K562 (cell line): ENCODE measurements around the gene RPAP2.
"Not testable (repeated sequence)": the region's sequence is repeated elsewhere in the genome, so short reads cannot be mapped to it uniquely, and the experiment has no call there.

Experiments
- CREB1 ChIP-seq, 2 experiments: sonication (generic) in 1 of 2; formaldehyde crosslinking in 1 of 2; IDR thresholded peaks; 2 replicates each; pipeline versions ENCODE4 v1.6.1 to v1.8.0; 2012 to 2022; ENCODE audit warnings: inconsistent platforms in 1 of 2, mild to moderate bottlenecking in 1 of 2, missing genetic modification reagents in 1 of 2, moderate library complexity in 1 of 2
- EP300 ChIP-seq: IDR thresholded peaks from 2 replicates; pipeline ENCODE4 v1.6.1; 2012; ENCODE audit warnings: low read length, improper control_type of control experiment
- ETV6 ChIP-seq, 3 experiments: fragments of 150-350 bp in 1 of 3; sonication (generic) in 1 of 3; formaldehyde crosslinking in 1 of 3; IDR thresholded peaks; 2 replicates each; pipeline versions ENCODE4 v1.6.1 to v1.8.0; 2014 to 2022; ENCODE audit warnings: borderline replicate concordance in 2 of 3, low read depth in 2 of 3, antibody characterized with exemption in 1 of 3, low read length in 1 of 3, mild to moderate bottlenecking in 1 of 3, missing genetic modification reagents in 1 of 3
- EZH2 ChIP-seq: IDR thresholded peaks from 2 replicates; pipeline ENCODE4 v1.6.1; 2012; ENCODE audit warnings: low read depth, mild to moderate bottlenecking, inconsistent platforms, low read length, borderline replicate concordance
- FOXM1 ChIP-seq, 2 experiments: fragments of 450-650 bp in 1 of 2; sonication (generic) in 1 of 2; formaldehyde crosslinking in 1 of 2; IDR thresholded peaks; 2 replicates each; pipeline versions ENCODE4 v1.6.1 to v1.9.0; 2017 to 2022; ENCODE audit warnings: low read depth in 2 of 2, mild to moderate bottlenecking in 2 of 2, missing genetic modification reagents in 1 of 2, moderate library complexity in 1 of 2
- JUND ChIP-seq, 2 experiments: IDR thresholded peaks; 2 replicates in 1 of 2; 3 replicates in 1 of 2; pipeline ENCODE4 v1.6.1; 2011; ENCODE audit warnings: borderline replicate concordance in 2 of 2, low read depth in 2 of 2, low read length in 2 of 2, improper control_type of control experiment in 1 of 2, missing biosample characterization in 1 of 2, missing genetic modification characterization in 1 of 2, missing genetic modification reagents in 1 of 2
- POLR2A ChIP-seq: fragments of 450-650 bp; conservative IDR thresholded peaks from 2 replicates; pipeline ENCODE4 v1.6.1; 2016
- RFX5 ChIP-seq: IDR thresholded peaks from 2 replicates; pipeline ENCODE4 v1.6.1; 2011; ENCODE audit warnings: low read depth, mild to moderate bottlenecking, improper control_type of control experiment, low read length
- TAF1 ChIP-seq: IDR thresholded peaks from 2 replicates; pipeline ENCODE4 v1.6.1; 2011; ENCODE audit warnings: mild to moderate bottlenecking, low read length, moderate library complexity; ENCODE audit not compliant: insufficient read depth, control insufficient read depth, severe bottlenecking; ENCODE audit errors: extremely low read depth
- TF ChIP-seq, protein P1 (sequence below), 3 experiments: IDR thresholded peaks in 2 of 3; conservative IDR thresholded peaks in 1 of 3; 2 replicates each; pipeline ENCODE4 v1.5.1; 2011 to 2012; ENCODE audit warnings: low read length in 3 of 3, mild to moderate bottlenecking in 3 of 3, control low read depth in 2 of 3, improper control_type of control experiment in 1 of 3, inconsistent platforms in 1 of 3, low read depth in 1 of 3, mixed read lengths in 1 of 3, moderate library complexity in 1 of 3; ENCODE audit not compliant: insufficient read depth in 2 of 3
- TF ChIP-seq, protein P2 (sequence below), 2 experiments: fragments of 450-650 bp in 1 of 2; IDR thresholded peaks; 2 replicates each; pipeline ENCODE4 v1.6.1; 2011 to 2017; ENCODE audit warnings: low read depth in 2 of 2, antibody characterized with exemption in 1 of 2, borderline replicate concordance in 1 of 2, low read length in 1 of 2, mild to moderate bottlenecking in 1 of 2, mixed read lengths in 1 of 2; ENCODE audit not compliant: control insufficient read depth in 1 of 2
- TF ChIP-seq, protein P3 (sequence below): fragments of 450-650 bp; IDR thresholded peaks from 2 replicates; pipeline ENCODE4 v1.6.1; 2018; ENCODE audit not compliant: partially characterized antibody
- TF ChIP-seq, protein P4 (sequence below): sonication (generic); formaldehyde crosslinking; IDR thresholded peaks from 2 replicates; pipeline ENCODE4 v1.8.0; 2022; ENCODE audit warnings: mild to moderate bottlenecking, missing genetic modification reagents

DNA sequence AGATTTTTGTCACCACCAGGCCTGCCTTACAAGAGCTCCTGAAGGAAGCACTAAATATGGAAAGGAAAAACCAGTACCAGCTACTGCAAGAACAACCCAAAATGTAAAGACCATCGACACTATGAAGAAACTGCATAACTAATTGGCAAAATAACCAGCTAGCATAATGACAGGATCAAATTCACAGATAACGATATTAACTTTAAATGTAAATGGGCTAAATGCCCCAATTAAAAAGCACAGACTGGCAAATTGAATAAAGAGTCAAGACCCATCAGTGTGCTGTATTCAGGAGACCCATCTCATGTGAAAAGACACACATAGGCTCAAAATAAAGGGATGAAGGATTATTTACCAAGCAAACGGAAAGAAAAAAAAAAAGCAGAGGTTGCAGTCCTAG, 44.1 kb upstream of the RPAP2 start:
- TF ChIP-seq, protein P1, sequence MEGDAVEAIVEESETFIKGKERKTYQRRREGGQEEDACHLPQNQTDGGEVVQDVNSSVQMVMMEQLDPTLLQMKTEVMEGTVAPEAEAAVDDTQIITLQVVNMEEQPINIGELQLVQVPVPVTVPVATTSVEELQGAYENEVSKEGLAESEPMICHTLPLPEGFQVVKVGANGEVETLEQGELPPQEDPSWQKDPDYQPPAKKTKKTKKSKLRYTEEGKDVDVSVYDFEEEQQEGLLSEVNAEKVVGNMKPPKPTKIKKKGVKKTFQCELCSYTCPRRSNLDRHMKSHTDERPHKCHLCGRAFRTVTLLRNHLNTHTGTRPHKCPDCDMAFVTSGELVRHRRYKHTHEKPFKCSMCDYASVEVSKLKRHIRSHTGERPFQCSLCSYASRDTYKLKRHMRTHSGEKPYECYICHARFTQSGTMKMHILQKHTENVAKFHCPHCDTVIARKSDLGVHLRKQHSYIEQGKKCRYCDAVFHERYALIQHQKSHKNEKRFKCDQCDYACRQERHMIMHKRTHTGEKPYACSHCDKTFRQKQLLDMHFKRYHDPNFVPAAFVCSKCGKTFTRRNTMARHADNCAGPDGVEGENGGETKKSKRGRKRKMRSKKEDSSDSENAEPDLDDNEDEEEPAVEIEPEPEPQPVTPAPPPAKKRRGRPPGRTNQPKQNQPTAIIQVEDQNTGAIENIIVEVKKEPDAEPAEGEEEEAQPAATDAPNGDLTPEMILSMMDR (IDR thresholded peaks at IDR 0.05 in 2 of 3, conservative IDR thresholded peaks at IDR 0.05 in 1 of 3; ENCODE audit: insufficient read depth in 2 of 3, low read depth in 1 of 3, low read length in 3 of 3): not testable (repeated sequence)
- TF ChIP-seq EZH2; ETV6 (IDR thresholded peaks at IDR 0.05; ENCODE audit: borderline replicate concordance in 1 of 2, low read depth in 2 of 2, low read length in 1 of 2); ETV6 (CRISPR knock-in tag; IDR thresholded peaks at IDR 0.05; ENCODE audit: borderline replicate concordance); CREB1 (IDR thresholded peaks at IDR 0.05); CREB1 (CRISPR knock-in tag; IDR thresholded peaks at IDR 0.05); FOXM1 (IDR thresholded peaks at IDR 0.05; ENCODE audit: low read depth); FOXM1 (CRISPR knock-in tag; IDR thresholded peaks at IDR 0.05; ENCODE audit: low read depth); TAF1; EP300; POLR2A; RFX5; JUND (IDR thresholded peaks at IDR 0.05; ENCODE audit: borderline replicate concordance, low read depth, low read length); JUND (tag; IDR thresholded peaks at IDR 0.05; ENCODE audit: borderline replicate concordance, low read depth, low read length): not testable (repeated sequence)
- TF ChIP-seq, protein P2, sequence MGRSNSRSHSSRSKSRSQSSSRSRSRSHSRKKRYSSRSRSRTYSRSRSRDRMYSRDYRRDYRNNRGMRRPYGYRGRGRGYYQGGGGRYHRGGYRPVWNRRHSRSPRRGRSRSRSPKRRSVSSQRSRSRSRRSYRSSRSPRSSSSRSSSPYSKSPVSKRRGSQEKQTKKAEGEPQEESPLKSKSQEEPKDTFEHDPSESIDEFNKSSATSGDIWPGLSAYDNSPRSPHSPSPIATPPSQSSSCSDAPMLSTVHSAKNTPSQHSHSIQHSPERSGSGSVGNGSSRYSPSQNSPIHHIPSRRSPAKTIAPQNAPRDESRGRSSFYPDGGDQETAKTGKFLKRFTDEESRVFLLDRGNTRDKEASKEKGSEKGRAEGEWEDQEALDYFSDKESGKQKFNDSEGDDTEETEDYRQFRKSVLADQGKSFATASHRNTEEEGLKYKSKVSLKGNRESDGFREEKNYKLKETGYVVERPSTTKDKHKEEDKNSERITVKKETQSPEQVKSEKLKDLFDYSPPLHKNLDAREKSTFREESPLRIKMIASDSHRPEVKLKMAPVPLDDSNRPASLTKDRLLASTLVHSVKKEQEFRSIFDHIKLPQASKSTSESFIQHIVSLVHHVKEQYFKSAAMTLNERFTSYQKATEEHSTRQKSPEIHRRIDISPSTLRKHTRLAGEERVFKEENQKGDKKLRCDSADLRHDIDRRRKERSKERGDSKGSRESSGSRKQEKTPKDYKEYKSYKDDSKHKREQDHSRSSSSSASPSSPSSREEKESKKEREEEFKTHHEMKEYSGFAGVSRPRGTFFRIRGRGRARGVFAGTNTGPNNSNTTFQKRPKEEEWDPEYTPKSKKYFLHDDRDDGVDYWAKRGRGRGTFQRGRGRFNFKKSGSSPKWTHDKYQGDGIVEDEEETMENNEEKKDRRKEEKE (IDR thresholded peaks at IDR 0.05; ENCODE audit: borderline replicate concordance in 1 of 2, control insufficient read depth in 1 of 2, low read depth in 2 of 2, low read length in 1 of 2): not testable (repeated sequence)
- TF ChIP-seq, protein P3, sequence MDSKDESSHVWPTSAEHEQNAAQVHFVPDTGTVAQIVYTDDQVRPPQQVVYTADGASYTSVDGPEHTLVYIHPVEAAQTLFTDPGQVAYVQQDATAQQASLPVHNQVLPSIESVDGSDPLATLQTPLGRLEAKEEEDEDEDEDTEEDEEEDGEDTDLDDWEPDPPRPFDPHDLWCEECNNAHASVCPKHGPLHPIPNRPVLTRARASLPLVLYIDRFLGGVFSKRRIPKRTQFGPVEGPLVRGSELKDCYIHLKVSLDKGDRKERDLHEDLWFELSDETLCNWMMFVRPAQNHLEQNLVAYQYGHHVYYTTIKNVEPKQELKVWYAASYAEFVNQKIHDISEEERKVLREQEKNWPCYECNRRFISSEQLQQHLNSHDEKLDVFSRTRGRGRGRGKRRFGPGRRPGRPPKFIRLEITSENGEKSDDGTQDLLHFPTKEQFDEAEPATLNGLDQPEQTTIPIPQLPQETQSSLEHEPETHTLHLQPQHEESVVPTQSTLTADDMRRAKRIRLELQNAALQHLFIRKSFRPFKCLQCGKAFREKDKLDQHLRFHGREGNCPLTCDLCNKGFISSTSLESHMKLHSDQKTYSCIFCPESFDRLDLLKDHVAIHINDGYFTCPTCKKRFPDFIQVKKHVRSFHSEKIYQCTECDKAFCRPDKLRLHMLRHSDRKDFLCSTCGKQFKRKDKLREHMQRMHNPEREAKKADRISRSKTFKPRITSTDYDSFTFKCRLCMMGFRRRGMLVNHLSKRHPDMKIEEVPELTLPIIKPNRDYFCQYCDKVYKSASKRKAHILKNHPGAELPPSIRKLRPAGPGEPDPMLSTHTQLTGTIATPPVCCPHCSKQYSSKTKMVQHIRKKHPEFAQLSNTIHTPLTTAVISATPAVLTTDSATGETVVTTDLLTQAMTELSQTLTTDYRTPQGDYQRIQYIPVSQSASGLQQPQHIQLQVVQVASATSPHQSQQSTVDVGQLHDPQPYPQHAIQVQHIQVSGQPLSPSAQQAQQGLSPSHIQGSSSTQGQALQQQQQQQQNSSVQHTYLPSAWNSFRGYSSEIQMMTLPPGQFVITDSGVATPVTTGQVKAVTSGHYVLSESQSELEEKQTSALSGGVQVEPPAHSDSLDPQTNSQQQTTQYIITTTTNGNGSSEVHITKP: not testable (repeated sequence)
- TF ChIP-seq, protein P4, sequence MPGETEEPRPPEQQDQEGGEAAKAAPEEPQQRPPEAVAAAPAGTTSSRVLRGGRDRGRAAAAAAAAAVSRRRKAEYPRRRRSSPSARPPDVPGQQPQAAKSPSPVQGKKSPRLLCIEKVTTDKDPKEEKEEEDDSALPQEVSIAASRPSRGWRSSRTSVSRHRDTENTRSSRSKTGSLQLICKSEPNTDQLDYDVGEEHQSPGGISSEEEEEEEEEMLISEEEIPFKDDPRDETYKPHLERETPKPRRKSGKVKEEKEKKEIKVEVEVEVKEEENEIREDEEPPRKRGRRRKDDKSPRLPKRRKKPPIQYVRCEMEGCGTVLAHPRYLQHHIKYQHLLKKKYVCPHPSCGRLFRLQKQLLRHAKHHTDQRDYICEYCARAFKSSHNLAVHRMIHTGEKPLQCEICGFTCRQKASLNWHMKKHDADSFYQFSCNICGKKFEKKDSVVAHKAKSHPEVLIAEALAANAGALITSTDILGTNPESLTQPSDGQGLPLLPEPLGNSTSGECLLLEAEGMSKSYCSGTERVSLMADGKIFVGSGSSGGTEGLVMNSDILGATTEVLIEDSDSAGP (CRISPR knock-in tag): not testable (repeated sequence)
